ENCODE results near the gene XAGE2.

XAGE2 gene

DNA sequence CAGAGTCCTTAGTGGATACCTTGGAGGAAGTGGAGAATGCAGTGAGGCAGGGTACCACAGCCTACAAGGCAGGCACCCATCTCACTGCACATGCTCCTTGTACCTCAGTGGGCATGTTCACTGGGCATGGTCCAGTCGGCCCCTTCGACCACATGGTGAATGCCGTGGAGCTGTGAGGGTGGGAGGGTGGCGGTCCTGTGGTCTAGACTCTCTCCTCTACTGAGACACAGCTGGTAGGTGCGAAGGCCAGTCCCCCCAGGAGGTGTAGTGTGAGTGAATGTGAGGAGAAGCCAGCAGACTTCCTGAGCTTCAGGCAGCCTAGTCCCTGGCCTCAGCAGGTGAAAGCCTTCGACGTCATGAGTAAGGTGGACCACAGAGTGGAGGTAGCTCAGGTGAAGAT, 12.2 kb downstream of the XAGE2 start:
- intact Hi-C loops (cut with micrococcal nuclease), result no loop called here
- Mint-ChIP-seq H3K36me3 (ENCODE audit: low read depth) (no peaks in the 10 kb centered on the region), H3K4me1 (ENCODE audit: low read depth) (no peaks in the 10 kb centered on the region), H3K27ac (no peak overlapping the region), H3K4me3 (no peak overlapping the region), H3K9me3 (no peaks in the 10 kb centered on the region), H3K27me3 (no peaks in the 10 kb centered on the region)

DNA sequence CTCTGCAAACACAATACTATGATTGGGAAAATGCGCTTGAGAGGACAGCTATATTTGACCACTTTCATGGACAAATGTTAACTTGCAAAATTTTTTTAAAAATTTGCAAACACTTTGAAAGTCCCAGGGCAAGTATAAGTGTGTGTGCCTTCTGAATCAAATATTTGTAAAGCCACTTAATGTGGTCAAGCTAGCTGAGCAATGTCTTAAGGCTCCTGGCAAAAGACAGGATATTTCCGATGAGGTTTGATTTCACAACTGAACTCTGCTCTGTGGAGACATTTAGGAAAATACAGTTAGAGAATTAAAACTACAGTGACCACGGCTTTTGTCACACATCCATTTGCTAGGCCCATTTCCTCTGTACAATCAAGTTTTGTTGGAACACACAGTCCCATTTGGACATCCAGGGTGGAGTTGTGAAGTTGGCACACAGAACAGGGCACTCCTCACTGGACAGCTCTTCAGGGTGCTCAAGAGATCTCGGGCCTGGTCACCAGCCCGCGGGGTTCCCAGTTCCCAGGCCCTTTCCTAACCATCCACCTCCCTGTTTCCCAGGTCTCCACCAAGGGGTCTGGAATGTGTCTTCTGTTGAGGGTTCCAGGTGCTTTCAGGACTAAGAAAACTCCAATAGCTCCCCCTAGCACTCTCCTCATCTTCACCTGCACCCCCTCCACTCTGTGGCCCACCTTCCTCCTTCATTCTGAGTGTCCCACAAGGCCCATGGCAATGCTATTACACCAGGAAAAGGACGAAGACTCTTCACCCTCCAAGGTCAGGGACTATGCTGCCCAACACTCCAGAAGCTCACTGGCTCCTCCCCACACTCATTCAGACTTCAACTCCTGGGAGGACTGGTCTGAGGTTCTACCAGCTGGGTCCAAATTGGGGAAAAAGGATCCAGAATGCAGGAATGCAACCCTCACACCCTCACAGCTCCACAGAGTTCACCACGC, 41.9 kb downstream of the XAGE2 start:
- H3K4me3 Mint-ChIP-seq, result no peak overlapping the region
- intact Hi-C loops (cut with micrococcal nuclease), result no loop called here
- no peak overlapping the region for H3K27ac Mint-ChIP-seq
- no peaks in the 10 kb centered on the region for H3K4me1 Mint-ChIP-seq (ENCODE audit: low read depth)
- H3K27me3 Mint-ChIP-seq, result no peaks in the 10 kb centered on the region
- no peaks in the 10 kb centered on the region for H3K36me3 Mint-ChIP-seq (ENCODE audit: low read depth)
- no peaks in the 10 kb centered on the region for H3K9me3 Mint-ChIP-seq

DNA sequence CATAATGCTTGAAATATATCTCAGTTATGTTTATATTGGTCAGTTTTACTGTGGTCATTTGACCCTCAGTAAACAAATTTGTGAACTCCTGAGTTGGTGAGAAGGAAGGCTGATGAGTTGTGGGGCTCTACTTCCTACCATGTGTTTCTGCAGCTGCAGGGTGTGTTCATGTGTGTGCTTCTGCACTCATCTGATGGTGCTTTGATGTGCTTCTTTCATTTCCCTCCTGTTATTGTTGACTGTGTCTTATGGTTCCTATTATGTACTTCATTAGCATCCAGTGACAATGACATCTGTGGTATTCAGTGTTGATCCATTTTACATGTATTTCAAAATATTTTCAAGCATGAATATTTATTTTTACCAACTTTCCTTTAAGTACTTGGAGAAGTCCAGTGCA, 46.5 kb downstream of the XAGE2 start:
- Mint-ChIP-seq H3K4me3 (no peak overlapping the region), H3K4me1 (ENCODE audit: low read depth) (no peaks in the 10 kb centered on the region), H3K27me3 (no peaks in the 10 kb centered on the region), H3K27ac (no peak overlapping the region), H3K36me3 (ENCODE audit: low read depth) (no peaks in the 10 kb centered on the region), H3K9me3 (no peaks in the 10 kb centered on the region)
- intact Hi-C loops (cut with micrococcal nuclease), result no loop called here

DNA sequence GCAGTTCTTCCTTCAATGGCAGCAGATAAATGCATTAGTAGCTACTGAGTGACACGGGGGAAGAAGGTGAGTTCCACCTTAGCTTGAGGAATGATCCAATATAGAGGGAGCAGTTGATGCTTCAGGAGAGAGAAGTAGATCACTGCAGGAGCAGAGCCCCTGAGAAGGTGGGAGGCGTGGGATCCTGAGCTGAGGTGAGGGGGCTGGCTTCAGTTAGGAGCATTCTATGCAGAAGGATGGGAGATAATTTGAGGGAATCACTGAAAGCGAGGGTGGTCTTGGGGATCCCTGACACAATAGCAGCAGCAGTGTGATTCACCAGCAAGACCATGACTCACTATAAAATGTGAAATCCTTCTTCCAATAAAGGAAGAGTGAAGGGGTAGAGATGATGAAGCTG, 48.0 kb downstream of the XAGE2 start:
- intact Hi-C loops (cut with micrococcal nuclease), result no loop called here
- H3K36me3 Mint-ChIP-seq (ENCODE audit: low read depth), result no peaks in the 10 kb centered on the region
- no peaks in the 10 kb centered on the region for H3K4me1 Mint-ChIP-seq (ENCODE audit: low read depth)

DNA sequence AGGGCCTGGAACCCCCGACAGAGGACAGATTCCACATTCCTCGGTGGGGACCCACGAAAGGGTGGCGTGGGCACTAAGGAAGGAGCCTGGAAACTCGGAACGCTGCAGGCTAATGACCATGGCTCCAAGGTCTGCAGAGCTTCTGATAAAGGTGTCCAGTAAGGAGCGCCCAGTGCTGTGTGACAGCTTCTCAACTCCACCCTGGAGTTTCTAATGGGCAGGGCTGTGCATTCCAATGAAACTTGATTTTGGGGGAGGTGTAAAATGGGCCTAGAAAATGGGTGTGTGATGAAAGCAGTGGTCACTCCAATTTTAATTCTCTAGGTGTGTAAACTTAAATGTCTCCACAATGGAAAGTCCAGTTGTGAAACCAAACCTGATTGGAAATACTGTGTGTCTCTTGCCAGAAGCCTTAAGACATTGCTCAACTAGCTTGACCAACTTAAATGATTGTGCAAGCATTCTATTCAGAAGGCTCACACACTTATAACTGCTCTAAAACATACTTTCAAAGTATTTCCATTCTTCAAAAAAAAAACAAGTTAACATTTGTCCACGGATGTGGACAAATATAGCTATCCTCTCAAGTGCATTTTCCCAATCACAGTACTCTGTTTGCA, 52.1 kb downstream of the XAGE2 start:
- Mint-ChIP-seq H3K9me3 (no peaks in the 10 kb centered on the region), H3K4me3 (no peak overlapping the region), H3K27ac (no peak overlapping the region), H3K27me3 (no peaks in the 10 kb centered on the region), H3K36me3 (ENCODE audit: low read depth) (no peaks in the 10 kb centered on the region), H3K4me1 (ENCODE audit: low read depth) (no peaks in the 10 kb centered on the region)
- intact Hi-C loops (cut with micrococcal nuclease), result no loop called here

More for the DNA sequence above, 48.0 kb downstream of the XAGE2 start:
- no peaks in the 10 kb centered on the region for H3K9me3 Mint-ChIP-seq
- no peak overlapping the region for H3K27ac Mint-ChIP-seq
- H3K27me3 Mint-ChIP-seq, result no peaks in the 10 kb centered on the region
- no peak overlapping the region for H3K4me3 Mint-ChIP-seq

DNA sequence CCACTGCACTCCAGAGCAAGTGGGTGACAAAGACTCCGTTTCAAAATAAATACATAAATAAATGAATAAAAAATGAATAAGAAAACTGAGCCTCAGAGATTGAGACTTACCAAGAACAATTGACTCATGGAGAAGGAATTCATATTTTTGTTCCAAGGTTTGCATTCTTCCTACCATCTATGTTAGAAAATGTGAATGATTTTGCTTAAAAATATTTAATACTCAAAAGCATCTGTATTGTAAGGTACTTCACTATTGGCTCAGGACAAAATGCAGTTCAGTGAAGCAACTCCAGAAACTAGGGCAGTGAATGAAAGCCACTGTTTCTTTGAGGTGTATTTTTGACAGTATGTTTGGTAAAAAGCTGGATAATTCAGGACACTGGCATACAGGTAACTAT, 54.1 kb downstream of the XAGE2 start:
- Mint-ChIP-seq H3K4me1 (ENCODE audit: low read depth) (no peaks in the 10 kb centered on the region), H3K4me3 (no peak overlapping the region), H3K9me3 (no peaks in the 10 kb centered on the region), H3K27ac (no peak overlapping the region), H3K36me3 (ENCODE audit: low read depth) (no peaks in the 10 kb centered on the region), H3K27me3 (no peaks in the 10 kb centered on the region)
- intact Hi-C loops (cut with micrococcal nuclease), result no loop called here

DNA sequence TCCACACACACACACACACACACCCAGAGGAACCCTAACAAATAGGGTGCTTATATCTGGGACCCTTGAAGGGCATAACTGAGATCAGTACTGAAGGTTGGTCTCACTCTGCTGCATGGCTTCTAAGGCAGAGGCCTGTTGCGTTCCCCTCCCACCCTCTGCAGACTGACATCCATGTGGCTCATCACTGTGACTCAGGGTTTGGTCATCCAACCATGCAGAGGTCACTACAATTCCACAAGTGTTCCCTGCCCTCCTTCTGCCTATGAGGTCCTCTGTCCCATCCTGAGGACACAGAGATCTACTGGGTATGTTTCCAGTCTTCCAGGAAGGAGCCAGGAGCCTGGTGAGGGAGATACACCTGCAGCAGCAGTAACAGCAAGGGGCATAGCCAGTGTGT, 55.8 kb downstream of the XAGE2 start:
- Mint-ChIP-seq H3K27ac (no peak overlapping the region), H3K27me3 (no peaks in the 10 kb centered on the region), H3K9me3 (no peaks in the 10 kb centered on the region), H3K36me3 (ENCODE audit: low read depth) (no peaks in the 10 kb centered on the region), H3K4me3 (no peak overlapping the region), H3K4me1 (ENCODE audit: low read depth) (no peaks in the 10 kb centered on the region)
- intact Hi-C loops (cut with micrococcal nuclease), result no loop called here

Measured in dendritic cell treated with granulocyte-macrophage colony-stimulating factor and Interleukin-4, amounts not matched to agents 40 ng/mL and 50 ng/mL, for 4 days (primary cell).